Measurements from ENCODE around the gene TTC23. TPM values are rescaled to one million over a fixed set of nuclear protein-coding genes. Genes with fewer than 3 reads are reported as not detected.

Gene TTC23
- polyA plus RNA-seq, 2 of the 4 experiments (the other 2 are of a cell fraction) = 7.0 to 16.5 TPM

DNA sequence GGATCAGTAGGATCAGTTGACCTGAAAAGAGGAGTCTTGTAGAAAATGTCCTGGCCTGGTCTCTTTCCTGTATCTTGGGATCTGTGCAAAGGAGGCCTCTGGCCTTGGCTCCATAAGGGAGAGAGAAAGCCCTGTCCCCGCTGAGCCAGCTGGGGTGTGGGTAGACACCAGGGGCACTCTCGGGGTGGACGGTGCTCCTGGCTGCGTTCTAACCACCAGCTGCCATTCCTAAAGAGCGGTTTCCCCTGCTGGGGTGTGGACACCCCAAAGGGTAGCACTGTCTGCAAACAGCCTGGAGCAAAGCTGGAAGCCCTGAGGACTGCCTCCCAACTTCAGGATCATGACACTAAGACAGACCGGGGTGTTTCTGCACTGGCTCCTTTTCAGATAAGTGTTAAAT is 121.0 kb downstream of the TTC23 start:
- 91% methylated on average over 6 of the region's 6 CpGs for WGBS (ENCODE audit: missing lambda C conversion rate)
- Histone ChIP-seq H3K27ac (0 out of 6 replicates have a peak overlapping the region, but pooled peaks of 1 of the 2 experiments have one; percentile 5), H3K4me3 (no peak overlapping the region), H3K9me3 (no peaks in the 10 kb centered on the region), H3K4me1 (peaks cover 28% of the 10 kb centered on the region), H3K4me2 (no peak overlapping the region)
- ATAC-seq = no peak
- CTCF ChIA-PET = interaction anchor here (1.1 to 17.9 kb wide), 5 partner anchors 22 to 685 kb away, joined by 3 to 326 read pairs (median 5); partner anchors contain the start of gene SYNM
- TF ChIP-seq, protein P1, sequence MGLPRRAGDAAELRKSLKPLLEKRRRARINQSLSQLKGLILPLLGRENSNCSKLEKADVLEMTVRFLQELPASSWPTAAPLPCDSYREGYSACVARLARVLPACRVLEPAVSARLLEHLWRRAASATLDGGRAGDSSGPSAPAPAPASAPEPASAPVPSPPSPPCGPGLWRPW (IDR thresholded peaks at IDR 0.05) = no peak
- TF ChIP-seq HOXB5 (CRISPR knock-in tag; IDR thresholded peaks at IDR 0.05) (no peak), HOXB13 (CRISPR knock-in tag; IDR thresholded peaks at IDR 0.05; ENCODE audit: low read depth) (no peak), TFCP2L1 (CRISPR knock-in tag; IDR thresholded peaks at IDR 0.05) (no peak), CHD4 (IDR thresholded peaks at IDR 0.05; ENCODE audit: borderline replicate concordance) (no peak), MAFK (IDR thresholded peaks at IDR 0.05; ENCODE audit: partially characterized antibody) (no peak), POLR2AphosphoS2 (conservative IDR thresholded peaks at IDR 0.05; ENCODE audit: low read length) (no peak), GATA3 (IDR thresholded peaks at IDR 0.05; ENCODE audit: borderline replicate concordance) (no peak), RAD21 (conservative IDR thresholded peaks at IDR 0.05 in 1 of 2, IDR thresholded peaks at IDR 0.05 in 1 of 2) (no peak), ZC3H11A (IDR thresholded peaks at IDR 0.05) (no peak), MAZ (IDR thresholded peaks at IDR 0.05; ENCODE audit: borderline replicate concordance, low read depth, low read length) (no peak), SMC3 (IDR thresholded peaks at IDR 0.05) (no peak), KDM5A (IDR thresholded peaks at IDR 0.05) (no peak), CBX2 (IDR thresholded peaks at IDR 0.05; ENCODE audit: borderline replicate concordance, low read depth) (no peak), CBX8 (IDR thresholded peaks at IDR 0.05) (no peak)
- TF ChIP-seq, protein P2, sequence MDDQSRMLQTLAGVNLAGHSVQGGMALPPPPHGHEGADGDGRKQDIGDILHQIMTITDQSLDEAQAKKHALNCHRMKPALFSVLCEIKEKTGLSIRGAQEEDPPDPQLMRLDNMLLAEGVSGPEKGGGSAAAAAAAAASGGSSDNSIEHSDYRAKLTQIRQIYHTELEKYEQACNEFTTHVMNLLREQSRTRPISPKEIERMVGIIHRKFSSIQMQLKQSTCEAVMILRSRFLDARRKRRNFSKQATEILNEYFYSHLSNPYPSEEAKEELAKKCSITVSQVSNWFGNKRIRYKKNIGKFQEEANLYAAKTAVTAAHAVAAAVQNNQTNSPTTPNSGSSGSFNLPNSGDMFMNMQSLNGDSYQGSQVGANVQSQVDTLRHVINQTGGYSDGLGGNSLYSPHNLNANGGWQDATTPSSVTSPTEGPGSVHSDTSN (IDR thresholded peaks at IDR 0.05) = no peak
- TF ChIP-seq, protein P3, sequence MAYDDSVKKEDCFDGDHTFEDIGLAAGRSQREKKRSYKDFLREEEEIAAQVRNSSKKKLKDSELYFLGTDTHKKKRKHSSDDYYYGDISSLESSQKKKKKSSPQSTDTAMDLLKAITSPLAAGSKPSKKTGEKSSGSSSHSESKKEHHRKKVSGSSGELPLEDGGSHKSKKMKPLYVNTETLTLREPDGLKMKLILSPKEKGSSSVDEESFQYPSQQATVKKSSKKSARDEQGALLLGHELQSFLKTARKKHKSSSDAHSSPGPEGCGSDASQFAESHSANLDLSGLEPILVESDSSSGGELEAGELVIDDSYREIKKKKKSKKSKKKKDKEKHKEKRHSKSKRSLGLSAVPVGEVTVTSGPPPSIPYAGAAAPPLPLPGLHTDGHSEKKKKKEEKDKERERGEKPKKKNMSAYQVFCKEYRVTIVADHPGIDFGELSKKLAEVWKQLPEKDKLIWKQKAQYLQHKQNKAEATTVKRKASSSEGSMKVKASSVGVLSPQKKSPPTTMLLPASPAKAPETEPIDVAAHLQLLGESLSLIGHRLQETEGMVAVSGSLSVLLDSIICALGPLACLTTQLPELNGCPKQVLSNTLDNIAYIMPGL (CRISPR knock-in tag; IDR thresholded peaks at IDR 0.05; ENCODE audit: borderline replicate concordance) = no peak
- POLR2A ChIA-PET = interaction anchor here (1.4 kb wide), 1 partner anchor 23 kb away, joined by 4 read pairs; the partner anchor contains the start of gene SYNM
- no peak for DNase-seq (ENCODE audit: low read depth in 1 of 2, low spot score in 1 of 2)
- FAIRE-seq = no peak

DNA sequence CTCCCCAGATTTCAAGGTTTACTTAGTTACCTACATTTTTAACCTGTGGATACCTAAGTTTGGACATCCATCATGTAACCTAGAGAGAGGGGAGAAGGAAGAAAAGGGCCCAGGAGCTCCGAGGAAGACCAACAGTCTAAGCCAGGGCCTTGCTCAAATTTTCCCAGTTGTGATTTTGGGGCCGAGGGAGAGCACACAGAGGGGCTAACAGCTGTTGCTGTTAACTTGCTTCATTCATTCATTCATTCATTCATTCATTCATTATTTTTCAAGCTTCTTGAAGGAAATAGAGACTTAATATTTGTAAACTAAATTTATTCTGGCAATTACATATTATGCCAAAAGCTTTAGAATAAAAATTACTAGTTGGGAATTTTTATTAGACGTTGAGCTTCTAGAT is 121.6 kb downstream of the TTC23 start:
- no peak for FAIRE-seq
- 90% methylated on average over 3 of the region's 3 CpGs for WGBS (ENCODE audit: missing lambda C conversion rate)

DNA sequence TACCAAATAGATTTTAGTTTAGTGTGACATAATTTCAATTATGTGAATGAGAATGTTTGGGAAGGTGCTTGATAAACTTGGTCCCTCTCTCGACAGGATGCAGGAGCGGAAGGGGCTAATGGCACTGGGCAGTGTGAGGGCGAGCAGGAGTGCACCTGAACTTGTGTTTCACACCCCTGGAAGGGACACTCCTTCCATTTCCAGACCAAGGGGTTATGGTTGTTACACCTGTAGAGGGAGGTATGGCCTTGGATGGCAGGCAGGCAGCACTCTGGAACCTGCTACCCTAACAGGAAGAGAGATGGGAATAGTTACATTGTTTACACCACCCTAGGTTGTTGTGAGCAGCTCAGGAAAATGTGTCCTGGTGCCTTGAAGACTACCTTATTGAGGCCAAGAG is 122.5 kb downstream of the TTC23 start:
- ChIA-PET POLR2A (no interaction called here), CTCF (interaction anchor here (0.6 to 17.9 kb wide), 5 partner anchors 9 to 124 kb away, joined by 3 to 326 read pairs (median 3); partner anchors contain the start of gene SYNM)
- Histone ChIP-seq H3K27ac (no peak overlapping the region), H3K4me3 (no peak overlapping the region), H3K4me2 (no peak overlapping the region), H3K4me1 (peaks cover 40% of the 10 kb centered on the region), H3K9me3 (no peaks in the 10 kb centered on the region)
- DNase-seq (ENCODE audit: low read depth in 1 of 2, low spot score in 1 of 2) (no peak), FAIRE-seq (no peak), ATAC-seq (no peak)
- 91% methylated on average over 3 of the region's 3 CpGs for WGBS (ENCODE audit: missing lambda C conversion rate)
- TF ChIP-seq HOXB5 (CRISPR knock-in tag; IDR thresholded peaks at IDR 0.05) (no peak), EHMT2 (IDR thresholded peaks at IDR 0.05; ENCODE audit: low read depth) (no peak), HOXA7 (CRISPR knock-in tag; IDR thresholded peaks at IDR 0.05) (no peak), JUN (IDR thresholded peaks at IDR 0.05) (no peak), POLR2A (IDR thresholded peaks at IDR 0.05; ENCODE audit: low read length) (no peak), RARB (CRISPR knock-in tag; IDR thresholded peaks at IDR 0.05) (no peak), CBX8 (IDR thresholded peaks at IDR 0.05) (no peak), FOSB (CRISPR knock-in tag; IDR thresholded peaks at IDR 0.05) (no peak)
- TF ChIP-seq, protein P4, sequence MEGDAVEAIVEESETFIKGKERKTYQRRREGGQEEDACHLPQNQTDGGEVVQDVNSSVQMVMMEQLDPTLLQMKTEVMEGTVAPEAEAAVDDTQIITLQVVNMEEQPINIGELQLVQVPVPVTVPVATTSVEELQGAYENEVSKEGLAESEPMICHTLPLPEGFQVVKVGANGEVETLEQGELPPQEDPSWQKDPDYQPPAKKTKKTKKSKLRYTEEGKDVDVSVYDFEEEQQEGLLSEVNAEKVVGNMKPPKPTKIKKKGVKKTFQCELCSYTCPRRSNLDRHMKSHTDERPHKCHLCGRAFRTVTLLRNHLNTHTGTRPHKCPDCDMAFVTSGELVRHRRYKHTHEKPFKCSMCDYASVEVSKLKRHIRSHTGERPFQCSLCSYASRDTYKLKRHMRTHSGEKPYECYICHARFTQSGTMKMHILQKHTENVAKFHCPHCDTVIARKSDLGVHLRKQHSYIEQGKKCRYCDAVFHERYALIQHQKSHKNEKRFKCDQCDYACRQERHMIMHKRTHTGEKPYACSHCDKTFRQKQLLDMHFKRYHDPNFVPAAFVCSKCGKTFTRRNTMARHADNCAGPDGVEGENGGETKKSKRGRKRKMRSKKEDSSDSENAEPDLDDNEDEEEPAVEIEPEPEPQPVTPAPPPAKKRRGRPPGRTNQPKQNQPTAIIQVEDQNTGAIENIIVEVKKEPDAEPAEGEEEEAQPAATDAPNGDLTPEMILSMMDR (IDR thresholded peaks at IDR 0.05) = no peak
- TF ChIP-seq, protein P5, sequence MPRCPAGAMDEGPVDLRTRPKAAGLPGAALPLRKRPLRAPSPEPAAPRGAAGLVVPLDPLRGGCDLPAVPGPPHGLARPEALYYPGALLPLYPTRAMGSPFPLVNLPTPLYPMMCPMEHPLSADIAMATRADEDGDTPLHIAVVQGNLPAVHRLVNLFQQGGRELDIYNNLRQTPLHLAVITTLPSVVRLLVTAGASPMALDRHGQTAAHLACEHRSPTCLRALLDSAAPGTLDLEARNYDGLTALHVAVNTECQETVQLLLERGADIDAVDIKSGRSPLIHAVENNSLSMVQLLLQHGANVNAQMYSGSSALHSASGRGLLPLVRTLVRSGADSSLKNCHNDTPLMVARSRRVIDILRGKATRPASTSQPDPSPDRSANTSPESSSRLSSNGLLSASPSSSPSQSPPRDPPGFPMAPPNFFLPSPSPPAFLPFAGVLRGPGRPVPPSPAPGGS (IDR thresholded peaks at IDR 0.05) = no peak
- TF ChIP-seq, protein P6, sequence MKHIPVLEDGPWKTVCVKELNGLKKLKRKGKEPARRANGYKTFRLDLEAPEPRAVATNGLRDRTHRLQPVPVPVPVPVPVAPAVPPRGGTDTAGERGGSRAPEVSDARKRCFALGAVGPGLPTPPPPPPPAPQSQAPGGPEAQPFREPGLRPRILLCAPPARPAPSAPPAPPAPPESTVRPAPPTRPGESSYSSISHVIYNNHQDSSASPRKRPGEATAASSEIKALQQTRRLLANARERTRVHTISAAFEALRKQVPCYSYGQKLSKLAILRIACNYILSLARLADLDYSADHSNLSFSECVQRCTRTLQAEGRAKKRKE (CRISPR knock-in tag; IDR thresholded peaks at IDR 0.05; ENCODE audit: low read depth) = no peak

More for the DNA sequence above, 121.6 kb downstream of the TTC23 start:
- H3K9me3 ChIP-seq = no peaks in the 10 kb centered on the region
- CTCF ChIA-PET = interaction anchor here (1.1 to 17.9 kb wide), 6 partner anchors 8 to 685 kb away, joined by 3 to 326 read pairs (median 5); partner anchors contain the start of gene SYNM
- DNase-seq (ENCODE audit: low read depth in 1 of 2, low spot score in 1 of 2) (no peak), ATAC-seq (no peak)
- no peak overlapping the region for H3K27ac ChIP-seq
- no peak overlapping the region for H3K4me3 ChIP-seq
- no peak for TF ChIP-seq HOXB13 (CRISPR knock-in tag; IDR thresholded peaks at IDR 0.05; ENCODE audit: low read depth)
- POLR2A ChIA-PET = interaction anchor here (1.4 kb wide), 1 partner anchor 23 kb away, joined by 4 read pairs; the partner anchor contains the start of gene SYNM
- H3K4me1 ChIP-seq = peaks cover 35% of the 10 kb centered on the region
- H3K4me2 ChIP-seq = no peak overlapping the region

All from A549 (cell line).